Kidney (tissue), 14 donors: ENCODE data around the gene LPCAT1. TPM values are rescaled to one million over a fixed set of nuclear protein-coding genes. Genes with fewer than 3 reads are reported as not detected.

Experiments
- DNase-seq, 5 donors: peaks; one replicate each; pipeline ENCODE4 v3.0.0-alpha.2; 2013 to 2020
- FAIRE-seq: peaks from 2 replicates; lab custom pipeline; 2012; peaks lifted over from hg19 to GRCh38; lab: Jason Lieb, UNC
- H3K27ac ChIP-seq, 2 donors: one replicate each; pipeline ENCODE4 v1.7.0; 2013; ENCODE audit warnings: low read depth in 2 of 2, low read length in 2 of 2, inconsistent platforms in 1 of 2
- H3K27me3 ChIP-seq: one replicate; pipeline ENCODE4 v1.7.1; 2013; ENCODE audit warnings: low read length, inconsistent platforms; ENCODE audit not compliant: control insufficient read depth, insufficient read depth
- H3K36me3 ChIP-seq, 3 donors: one replicate each; pipeline versions ENCODE4 v1.7.0 to v1.7.1; 2013; ENCODE audit warnings: low read length in 3 of 3, control low read depth in 1 of 3, inconsistent platforms in 1 of 3; ENCODE audit not compliant: insufficient read depth in 3 of 3, control insufficient read depth in 2 of 3
- H3K4me1 ChIP-seq, 3 donors: one replicate each; pipeline versions ENCODE4 v1.7.0 to v1.7.1; 2013; ENCODE audit warnings: low read length in 3 of 3, inconsistent platforms in 1 of 3, low read depth in 1 of 3; ENCODE audit not compliant: control insufficient read depth in 2 of 3, insufficient read depth in 2 of 3
- H3K4me3 ChIP-seq, 3 donors: one replicate each; pipeline versions ENCODE4 v1.7.0 to v1.8.1; 2013; ENCODE audit warnings: low read length in 3 of 3, control low read depth in 1 of 3, inconsistent platforms in 1 of 3
- H3K9ac ChIP-seq, 3 donors: one replicate each; pipeline versions ENCODE4 v1.7.0 to v1.7.1; 2013; ENCODE audit warnings: low read length in 3 of 3, control low read depth in 1 of 3, inconsistent platforms in 1 of 3
- H3K9me3 ChIP-seq, 3 donors: one replicate each; pipeline versions ENCODE4 v1.7.0 to v1.7.1; 2013; ENCODE audit warnings: low read length in 3 of 3, control low read depth in 1 of 3, inconsistent platforms in 1 of 3; ENCODE audit not compliant: control insufficient read depth in 2 of 3, insufficient read depth in 1 of 3
- intact Hi-C: fragments of 100-400 bp; cut with DNase I; formaldehyde crosslinking; loops from one replicate; pipeline ENCODE4 v1.11.1; 2022
- polyA plus RNA-seq: library from polyadenylated mRNA; stranded (reverse); fragments of 350-450 nt; fragmentation: Illumina TruSeq; extraction: RNeasy Lipid Tissue Mini Kit (QIAGEN cat#74804); gene quantifications from one replicate; pipeline ENCODE4 v1.2.3, GENCODE V29; 2014; ENCODE audit warnings: low read depth, low replicate concordance; ENCODE audit not compliant: insufficient read depth
- total RNA-seq: library from RNA; stranded (reverse); fragmentation: NEBNext Ultra II Directional; extraction: Animal tissue kit (Norgen Biotek cat#: 25700); gene quantifications from one replicate; pipeline ENCODE4 v1.2.1, GENCODE V29; 2021
- TF ChIP-seq, protein P1 (sequence below): IDR thresholded peaks from 3 replicates; pipeline ENCODE4 v1.5.1; 2012; ENCODE audit warnings: mild to moderate bottlenecking, moderate library complexity, borderline replicate concordance; ENCODE audit not compliant: insufficient read depth; ENCODE audit errors: extremely low read depth
- donor health status: control.
- donor health status: control.
- donor health status: control.
- donor health status: control.
- donor health status: control.
- donor health status: DM: yes; HTN: yes; CAD: no.
- donor health status: Normal renal cell carcinoma (clear cell type).

LPCAT1 gene
- total and polyA plus RNA-seq, 2 donors from 2014 or later, result 22.2 to 46.5 TPM

DNA sequence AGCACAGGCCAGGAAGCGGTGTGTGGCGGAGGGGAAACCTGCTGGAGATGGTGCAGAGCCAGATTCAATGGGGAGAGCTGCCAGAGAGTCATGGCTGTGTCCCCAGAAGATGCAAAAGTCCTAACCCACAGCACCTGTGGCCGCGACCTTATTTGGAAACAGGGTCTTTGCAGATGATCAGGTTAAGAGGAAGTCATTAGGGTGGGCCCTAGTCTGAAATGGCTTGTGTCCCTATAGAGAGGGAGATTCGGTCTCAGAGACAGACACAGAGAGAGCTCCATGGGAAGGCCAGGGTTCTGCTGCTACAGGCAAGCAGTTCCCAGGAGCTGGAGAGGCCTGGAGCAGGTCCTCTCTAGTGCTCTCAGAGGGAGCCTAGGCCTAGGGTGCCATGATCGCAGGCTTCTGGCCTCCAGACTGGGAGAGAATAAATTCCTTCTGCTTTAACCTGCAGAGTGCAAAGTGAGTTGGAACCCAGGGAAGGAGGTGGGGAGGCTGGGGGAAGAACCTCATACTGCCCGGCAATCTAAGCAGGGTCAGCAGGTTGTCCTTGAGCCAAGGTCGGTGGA lies 1.9 kb upstream of the LPCAT1 start:
- no peak for DNase-seq
- no peak for FAIRE-seq
- intact Hi-C loops, result no loop called here
- no peak overlapping the region for H3K9ac ChIP-seq
- no peak overlapping the region for H3K27ac ChIP-seq
- H3K9me3 ChIP-seq, result no peaks in the 10 kb centered on the region
- peaks cover 0 to 7% (median 0%) of the 10 kb centered on the region in 3 donors for H3K4me1 ChIP-seq
- TF ChIP-seq, protein P1, sequence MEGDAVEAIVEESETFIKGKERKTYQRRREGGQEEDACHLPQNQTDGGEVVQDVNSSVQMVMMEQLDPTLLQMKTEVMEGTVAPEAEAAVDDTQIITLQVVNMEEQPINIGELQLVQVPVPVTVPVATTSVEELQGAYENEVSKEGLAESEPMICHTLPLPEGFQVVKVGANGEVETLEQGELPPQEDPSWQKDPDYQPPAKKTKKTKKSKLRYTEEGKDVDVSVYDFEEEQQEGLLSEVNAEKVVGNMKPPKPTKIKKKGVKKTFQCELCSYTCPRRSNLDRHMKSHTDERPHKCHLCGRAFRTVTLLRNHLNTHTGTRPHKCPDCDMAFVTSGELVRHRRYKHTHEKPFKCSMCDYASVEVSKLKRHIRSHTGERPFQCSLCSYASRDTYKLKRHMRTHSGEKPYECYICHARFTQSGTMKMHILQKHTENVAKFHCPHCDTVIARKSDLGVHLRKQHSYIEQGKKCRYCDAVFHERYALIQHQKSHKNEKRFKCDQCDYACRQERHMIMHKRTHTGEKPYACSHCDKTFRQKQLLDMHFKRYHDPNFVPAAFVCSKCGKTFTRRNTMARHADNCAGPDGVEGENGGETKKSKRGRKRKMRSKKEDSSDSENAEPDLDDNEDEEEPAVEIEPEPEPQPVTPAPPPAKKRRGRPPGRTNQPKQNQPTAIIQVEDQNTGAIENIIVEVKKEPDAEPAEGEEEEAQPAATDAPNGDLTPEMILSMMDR, result no peak
- H3K27me3 ChIP-seq, result no peaks in the 10 kb centered on the region
- no peaks in the 10 kb centered on the region for H3K36me3 ChIP-seq
- no peak overlapping the region for H3K4me3 ChIP-seq

DNA sequence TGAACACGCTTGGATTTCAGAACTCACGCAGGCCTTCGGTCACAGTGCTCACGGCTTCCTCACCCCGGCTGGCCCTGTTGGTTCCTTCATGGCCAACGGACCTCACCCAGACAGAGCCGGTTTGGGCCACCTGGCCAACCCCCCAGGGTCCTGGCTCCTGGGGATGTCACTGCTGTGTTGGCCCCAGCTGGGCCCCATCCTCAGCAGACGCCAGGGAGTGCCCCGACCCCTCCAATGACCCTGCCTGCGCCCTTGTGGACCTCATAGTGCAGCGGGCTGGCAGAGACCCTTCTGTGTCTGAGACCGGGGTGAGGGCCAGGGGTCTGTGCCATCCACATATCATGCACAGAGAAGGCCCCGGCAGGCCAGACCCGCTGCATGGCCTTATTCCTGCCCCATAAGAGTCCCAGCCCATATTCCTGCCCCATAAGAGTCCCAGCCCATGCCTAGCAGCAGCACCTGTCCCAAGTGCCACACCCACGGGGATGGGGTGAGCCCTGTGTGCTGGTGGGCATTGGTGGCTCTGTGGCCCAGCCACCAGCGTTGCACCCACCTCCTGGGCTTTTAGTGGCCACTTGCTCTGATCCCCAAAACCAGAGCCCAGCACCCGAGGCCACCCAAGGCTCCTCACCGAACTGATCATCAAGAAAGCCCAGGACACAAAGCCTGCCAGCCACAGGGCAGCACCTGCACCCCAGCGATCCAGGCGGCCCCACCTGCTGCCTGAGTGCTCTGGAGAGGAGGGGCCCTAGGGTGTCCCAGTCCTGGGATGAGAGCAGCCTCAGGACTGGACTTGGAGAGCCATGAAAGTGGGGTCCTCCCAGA lies 1.3 kb upstream of the LPCAT1 start:
- no peak overlapping the region for H3K27ac ChIP-seq
- no peaks in the 10 kb centered on the region for H3K9me3 ChIP-seq
- DNase-seq (peak in 2 of 5 donors; percentile 58 to 73), FAIRE-seq (no peak)
- peaks cover 0 to 7% (median 0%) of the 10 kb centered on the region in 3 donors for H3K4me1 ChIP-seq
- H3K27me3 ChIP-seq, result no peaks in the 10 kb centered on the region
- intact Hi-C loops, result no loop called here
- no peak overlapping the region for H3K9ac ChIP-seq
- H3K4me3 ChIP-seq, result peak overlapping the region in 1 of 3 donors; percentile 47
- peaks cover 0 to 3% (median under 1%) of the 10 kb centered on the region in 3 donors for H3K36me3 ChIP-seq
- TF ChIP-seq, protein P1, result no peak

DNA sequence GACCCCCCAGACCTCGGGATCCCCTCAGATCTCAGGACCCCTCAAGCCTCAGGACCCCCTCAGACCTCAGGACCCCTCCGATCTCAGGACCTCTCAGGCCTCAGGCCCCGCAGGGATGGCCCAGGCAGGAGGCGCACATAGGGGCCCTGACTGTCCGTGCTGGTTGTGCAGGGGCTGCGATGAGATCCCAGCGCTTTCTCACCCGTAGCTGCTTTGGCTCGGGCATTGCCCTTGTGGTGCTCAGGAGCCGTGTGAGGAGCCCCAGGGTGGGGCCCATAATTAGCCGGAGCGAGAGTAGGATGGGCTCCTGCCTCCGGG lies 680 bp upstream of the LPCAT1 start:
- DNase-seq (peak in 1 of 5 donors; percentile 72), FAIRE-seq (no peak)
- Histone ChIP-seq H3K9ac (peak overlapping the region in 2 of 3 donors; percentile 24 to 43), H3K4me3 (peak overlapping the region in 2 of 3 donors; percentile 32 to 47), H3K27me3 (no peaks in the 10 kb centered on the region), H3K4me1 (peaks cover 0 to 7% (median 0%) of the 10 kb centered on the region in 3 donors), H3K9me3 (no peaks in the 10 kb centered on the region), H3K27ac (peak overlapping the region; percentile 57 to 85), H3K36me3 (peaks cover 0 to 4% (median 4%) of the 10 kb centered on the region in 3 donors)
- intact Hi-C loops, result no loop called here
- TF ChIP-seq, protein P1, result no peak
